Gastroesophageal sphincter (tissue), 4 donors: Measurements from ENCODE around the gene DOCK10. TPM values are rescaled to one million over a fixed set of nuclear protein-coding genes. Genes with fewer than 3 reads are reported as not detected.
A peak's percentile ranks its signal among the peaks of the same experiment; 100 is the strongest.
"Not testable (repeated sequence)": the region's sequence is repeated elsewhere in the genome, so short reads cannot be mapped to it uniquely, and the experiment has no call there.

Source experiments
- ATAC-seq: fragments of 150-250 bp; one replicate; pipeline ENCODE4 v1.9.1; 2016; ENCODE audit warnings: mild to moderate bottlenecking, moderate library complexity
- H3K27ac ChIP-seq, 4 donors: fragments of 200-600 bp; sonication (generic) in 3 of 4; 1 replicate in 3 of 4; 2 replicates in 1 of 4; pipeline ENCODE4 v1.5.1; 2016 to 2019
- H3K27me3 ChIP-seq: fragments of 200-600 bp; sonication (generic); one replicate; pipeline ENCODE4 v1.5.1; 2019
- H3K36me3 ChIP-seq, 2 donors: fragments of 200-600 bp; sonication (generic); one replicate each; pipeline ENCODE4 v1.5.1; 2019; ENCODE audit warnings: control low read depth in 1 of 2
- H3K4me1 ChIP-seq, 3 donors: fragments of 200-600 bp; sonication (generic); 1 replicate in 2 of 3; 2 replicates in 1 of 3; pipeline ENCODE4 v1.5.1; 2016 to 2019; ENCODE audit warnings: control low read depth in 2 of 3
- H3K4me3 ChIP-seq, 2 donors: fragments of 200-600 bp; sonication (generic); one replicate each; pipeline ENCODE4 v1.5.1; 2019; ENCODE audit warnings: mild to moderate bottlenecking in 1 of 2, moderate library complexity in 1 of 2
- H3K9me3 ChIP-seq, 3 donors: fragments of 200-600 bp; sonication (generic); one replicate each; pipeline ENCODE4 v1.5.1; 2017 to 2019; ENCODE audit warnings: control low read depth in 2 of 3
- EP300 ChIP-seq: sonication (generic); formaldehyde crosslinking; IDR thresholded peaks from one replicate; pipeline ENCODE4 v1.6.1; 2017; ENCODE audit warnings: antibody characterized with exemption, mild to moderate bottlenecking
- POLR2A ChIP-seq, 2 donors: fragments of 450-650 bp; IDR thresholded peaks; one replicate each; pipeline ENCODE4 v1.6.1; 2017; ENCODE audit warnings: antibody characterized with exemption in 2 of 2, mild to moderate bottlenecking in 2 of 2, moderate library complexity in 1 of 2
- POLR2AphosphoS5 ChIP-seq: sonication (generic); formaldehyde crosslinking; IDR thresholded peaks from one replicate; pipeline ENCODE4 v1.6.1; 2017; ENCODE audit warnings: antibody characterized with exemption
- WGBS, 2 donors: methylation state at CpG; one replicate each; pipeline ENCODE4 v1.1.5; 2018; ENCODE audit warnings: low coverage in 1 of 2; 5-methylcytosine and 5-hydroxymethylcytosine counted together
- total RNA-seq, 4 donors: library from RNA; depleted of rRNA; stranded (reverse); fragments of >200 nt; gene quantifications; one replicate each; pipeline ENCODE4 v1.1.0, GENCODE V29; 2016
- TF ChIP-seq, protein P1 (sequence below), 4 experiments: fragments of 200-600 bp in 2 of 4; fragments of 450-650 bp in 2 of 4; sonication (generic) in 1 of 4; IDR thresholded peaks; one replicate each; pipeline ENCODE4 v1.5.1; 2017 to 2019; ENCODE audit warnings: antibody characterized with exemption in 4 of 4, mild to moderate bottlenecking in 2 of 4, moderate library complexity in 2 of 4

The DOCK10 gene
- total RNA-seq, 4 donors from 2014 or later: 3.6 to 12.6 (median 7.3) TPM

GRCh38 chr2:224946895-224947294 is 95.4 kb downstream of the DOCK10 start:
- Histone ChIP-seq H3K9me3 (no peaks in the 10 kb centered on the region), H3K27ac (peak overlapping the region in 1 of 4 donors; percentile 9), H3K36me3 (no peaks in the 10 kb centered on the region), H3K4me1 (no peaks in the 10 kb centered on the region), H3K4me3 (no peak overlapping the region), H3K27me3 (no peaks in the 10 kb centered on the region)
- TF ChIP-seq, protein P1, sequence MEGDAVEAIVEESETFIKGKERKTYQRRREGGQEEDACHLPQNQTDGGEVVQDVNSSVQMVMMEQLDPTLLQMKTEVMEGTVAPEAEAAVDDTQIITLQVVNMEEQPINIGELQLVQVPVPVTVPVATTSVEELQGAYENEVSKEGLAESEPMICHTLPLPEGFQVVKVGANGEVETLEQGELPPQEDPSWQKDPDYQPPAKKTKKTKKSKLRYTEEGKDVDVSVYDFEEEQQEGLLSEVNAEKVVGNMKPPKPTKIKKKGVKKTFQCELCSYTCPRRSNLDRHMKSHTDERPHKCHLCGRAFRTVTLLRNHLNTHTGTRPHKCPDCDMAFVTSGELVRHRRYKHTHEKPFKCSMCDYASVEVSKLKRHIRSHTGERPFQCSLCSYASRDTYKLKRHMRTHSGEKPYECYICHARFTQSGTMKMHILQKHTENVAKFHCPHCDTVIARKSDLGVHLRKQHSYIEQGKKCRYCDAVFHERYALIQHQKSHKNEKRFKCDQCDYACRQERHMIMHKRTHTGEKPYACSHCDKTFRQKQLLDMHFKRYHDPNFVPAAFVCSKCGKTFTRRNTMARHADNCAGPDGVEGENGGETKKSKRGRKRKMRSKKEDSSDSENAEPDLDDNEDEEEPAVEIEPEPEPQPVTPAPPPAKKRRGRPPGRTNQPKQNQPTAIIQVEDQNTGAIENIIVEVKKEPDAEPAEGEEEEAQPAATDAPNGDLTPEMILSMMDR (IDR thresholded peaks at IDR 0.05): no peak
- TF ChIP-seq EP300: no peak
- TF ChIP-seq POLR2AphosphoS5: no peak
- no peak for TF ChIP-seq POLR2A (IDR thresholded peaks at IDR 0.05)
- 62 to 74% methylated on average over 7 of the region's 7 CpGs for WGBS, 2 donors
- no peak for ATAC-seq

DNA sequence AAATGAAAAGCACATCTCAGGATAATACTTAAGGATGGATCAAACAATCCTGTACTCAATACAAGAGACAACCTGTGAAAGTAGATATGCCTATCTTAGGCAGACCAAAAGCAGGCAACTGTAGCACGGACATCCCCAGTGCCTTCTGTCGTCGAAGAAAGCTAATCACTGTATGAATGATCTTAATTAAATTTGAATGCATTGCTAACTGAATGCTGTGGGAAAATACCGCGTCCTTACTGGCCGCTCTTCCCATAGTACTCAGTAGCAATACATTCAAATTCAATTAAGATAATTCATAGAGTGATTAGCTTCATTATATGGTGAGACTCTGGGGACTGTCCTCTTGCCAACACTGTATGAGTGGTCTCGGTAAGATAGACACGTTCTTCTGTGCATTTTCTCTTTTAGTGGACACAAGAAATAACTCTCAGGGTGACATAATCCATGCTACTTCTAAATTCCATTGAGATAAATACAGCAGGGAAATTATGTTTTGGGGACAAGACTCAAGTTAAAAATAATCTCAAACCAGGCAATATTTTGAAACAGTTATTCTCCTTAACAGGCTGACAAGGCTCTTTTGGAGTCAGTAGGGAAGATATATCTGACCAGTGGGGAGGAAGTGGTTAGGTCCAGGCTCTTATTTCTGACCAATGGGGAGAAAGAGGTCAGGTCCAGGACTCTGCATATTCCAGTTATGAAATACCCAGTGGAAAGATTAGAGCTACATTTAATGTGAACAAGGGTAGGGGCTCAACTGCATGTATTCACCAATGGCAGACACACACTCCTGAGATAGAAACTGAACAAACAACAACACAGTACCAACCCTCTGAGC is 97.3 kb downstream of the DOCK10 start:
- H3K4me1 ChIP-seq: no peaks in the 10 kb centered on the region
- H3K27ac ChIP-seq: no peak overlapping the region
- H3K27me3 ChIP-seq: no peaks in the 10 kb centered on the region
- no peaks in the 10 kb centered on the region for H3K9me3 ChIP-seq
- 69 to 73% methylated on average over 8 of the region's 8 CpGs for WGBS, 2 donors
- no peak for ATAC-seq
- no peak overlapping the region for H3K4me3 ChIP-seq
- no peak for TF ChIP-seq POLR2AphosphoS5
- TF ChIP-seq POLR2A (IDR thresholded peaks at IDR 0.05): no peak
- no peak for TF ChIP-seq EP300
- TF ChIP-seq, protein P1 (IDR thresholded peaks at IDR 0.05): no peak
- no peaks in the 10 kb centered on the region for H3K36me3 ChIP-seq

GRCh38 chr2:224943601-224944041 is 98.6 kb downstream of the DOCK10 start:
- not testable (repeated sequence) for H3K4me3 ChIP-seq, H3K9me3 ChIP-seq, ATAC-seq, H3K27me3 ChIP-seq, H3K27ac ChIP-seq, H3K4me1 ChIP-seq, H3K36me3 ChIP-seq
- WGBS, 2 donors: 100% methylated on average over 1 of the region's 8 CpGs

DNA sequence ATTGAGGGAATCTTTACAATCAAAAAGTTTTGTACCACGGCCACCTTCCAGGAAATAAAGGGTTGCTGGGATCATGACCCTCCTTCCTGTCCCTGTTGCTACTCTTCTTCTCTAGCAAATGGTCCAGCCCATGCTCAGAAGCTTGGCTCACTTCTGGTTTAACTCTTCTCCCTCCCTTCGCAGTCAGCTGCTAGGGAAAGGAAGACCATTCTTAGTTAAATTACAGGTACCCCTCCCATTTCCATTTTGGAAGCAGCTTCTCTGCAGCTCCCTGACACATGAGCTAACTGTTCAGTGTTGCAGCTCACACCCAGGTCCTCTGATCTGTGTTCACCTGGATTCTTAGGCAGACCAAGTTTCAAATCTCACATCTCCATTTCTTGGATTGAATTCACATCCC is 100.3 kb downstream of the DOCK10 start:
- no peak overlapping the region for H3K27ac ChIP-seq
- ATAC-seq: no peak
- TF ChIP-seq POLR2A (IDR thresholded peaks at IDR 0.05) (no peak), POLR2AphosphoS5 (no peak), EP300 (no peak)
- TF ChIP-seq, protein P1 (IDR thresholded peaks at IDR 0.05): no peak
- H3K36me3 ChIP-seq: no peaks in the 10 kb centered on the region
- 69 to 84% methylated on average over 2 of the region's 2 CpGs for WGBS, 2 donors
- H3K27me3 ChIP-seq: no peaks in the 10 kb centered on the region
- no peaks in the 10 kb centered on the region for H3K4me1 ChIP-seq
- H3K4me3 ChIP-seq: no peak overlapping the region
- H3K9me3 ChIP-seq: no peaks in the 10 kb centered on the region

DNA sequence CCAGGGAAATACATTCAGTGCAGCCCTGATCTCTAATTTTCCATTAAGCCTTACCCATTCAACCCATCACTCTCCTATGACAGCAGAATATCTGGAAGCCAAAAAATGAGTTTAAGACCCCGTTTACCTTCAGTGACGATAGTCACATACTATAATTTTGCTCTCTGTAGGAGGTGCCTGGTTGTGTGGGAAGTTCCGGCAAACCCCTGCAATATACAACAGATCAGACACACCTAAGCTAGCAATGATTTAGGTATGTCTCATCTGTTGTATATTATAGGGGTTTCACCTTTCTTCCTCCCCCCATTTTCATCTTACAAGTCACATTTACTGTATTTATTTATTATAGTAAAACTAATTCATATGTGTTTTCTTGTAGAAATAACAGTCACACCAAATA is 101.7 kb downstream of the DOCK10 start:
- no peak overlapping the region for H3K4me3 ChIP-seq

DNA sequence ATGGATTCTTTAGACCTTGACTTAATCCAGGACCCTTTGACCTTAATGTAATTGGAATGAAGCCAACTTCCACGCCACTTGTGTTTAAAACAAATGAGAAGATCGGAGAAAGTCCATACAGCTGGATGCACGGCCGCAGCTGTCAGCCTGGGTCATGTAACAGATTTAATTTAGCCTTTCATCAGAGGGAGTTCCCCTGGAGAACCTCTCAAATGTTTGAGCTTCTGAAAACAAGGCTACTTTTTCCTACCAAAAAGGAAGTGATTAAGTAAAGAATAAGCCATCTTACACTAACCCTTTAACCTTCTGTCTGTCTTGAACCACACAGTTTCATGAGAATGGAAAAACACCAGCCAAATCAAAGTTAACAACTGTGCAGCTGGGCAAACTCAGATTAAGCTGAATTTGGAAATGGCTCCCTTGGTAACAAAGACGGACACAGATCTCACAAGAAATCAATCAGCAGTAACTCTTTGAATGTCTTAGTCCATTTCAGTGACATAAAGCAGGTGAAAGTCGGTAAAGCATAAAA is 103.6 kb downstream of the DOCK10 start:
- peaks cover 0 to 12% (median 0%) of the 10 kb centered on the region in 3 donors for H3K4me1 ChIP-seq
- TF ChIP-seq, protein P1 (IDR thresholded peaks at IDR 0.05): no peak
- TF ChIP-seq POLR2AphosphoS5 (no peak), EP300 (no peak), POLR2A (IDR thresholded peaks at IDR 0.05) (no peak)
- no peak for ATAC-seq

More for the DNA sequence above, 101.7 kb downstream of the DOCK10 start:
- Histone ChIP-seq H3K27ac (no peak overlapping the region), H3K27me3 (no peaks in the 10 kb centered on the region), H3K4me1 (no peaks in the 10 kb centered on the region), H3K9me3 (no peaks in the 10 kb centered on the region), H3K36me3 (no peaks in the 10 kb centered on the region)
- 88 to 94% methylated on average over 2 of the region's 3 CpGs for WGBS, 2 donors
- no peak for TF ChIP-seq POLR2AphosphoS5
- no peak for TF ChIP-seq POLR2A (IDR thresholded peaks at IDR 0.05)
- no peak for ATAC-seq

More for the DNA sequence above, 103.6 kb downstream of the DOCK10 start:
- no peak overlapping the region for H3K4me3 ChIP-seq
- 37 to 54% methylated on average over 5 to 6 of the region's 6 CpGs for WGBS, 2 donors
- no peaks in the 10 kb centered on the region for H3K9me3 ChIP-seq
- H3K36me3 ChIP-seq: no peaks in the 10 kb centered on the region
- no peak overlapping the region for H3K27ac ChIP-seq
- no peaks in the 10 kb centered on the region for H3K27me3 ChIP-seq
